GM06990 (cell line): ENCODE data around the gene FRMD4A.
A peak's percentile ranks its signal among the peaks of the same experiment; 100 is the strongest.
"Not testable (repeated sequence)": the region's sequence is repeated elsewhere in the genome, so short reads cannot be mapped to it uniquely, and the experiment has no call there.

ENCODE experiments used
- DNase-seq: peaks from one replicate; pipeline ENCODE4 v3.0.0-alpha.2; 2011; ENCODE audit not compliant: insufficient read length; ENCODE audit errors: extremely low read depth
- H3K27me3 ChIP-seq: replicated peaks from 2 replicates; pipeline ENCODE4 v1.6.0; 2011; ENCODE audit warnings: low read length; ENCODE audit not compliant: control insufficient read depth, insufficient read depth
- H3K36me3 ChIP-seq: 2 replicates; pipeline ENCODE4 v1.5.1; 2011; ENCODE audit warnings: low read length; ENCODE audit not compliant: control insufficient read depth, insufficient read depth
- H3K4me3 ChIP-seq: replicated peaks from 2 replicates; pipeline ENCODE4 v1.5.1; 2011; ENCODE audit warnings: low read depth, mild to moderate bottlenecking, control low read depth, low read length
- TF ChIP-seq, protein P1 (sequence below): IDR thresholded peaks from 2 replicates; pipeline ENCODE4 v1.5.1; 2011; ENCODE audit warnings: low read length, control low read depth, mild to moderate bottlenecking, inconsistent platforms; ENCODE audit not compliant: insufficient read depth, poor library complexity, severe bottlenecking

Gene FRMD4A

DNA sequence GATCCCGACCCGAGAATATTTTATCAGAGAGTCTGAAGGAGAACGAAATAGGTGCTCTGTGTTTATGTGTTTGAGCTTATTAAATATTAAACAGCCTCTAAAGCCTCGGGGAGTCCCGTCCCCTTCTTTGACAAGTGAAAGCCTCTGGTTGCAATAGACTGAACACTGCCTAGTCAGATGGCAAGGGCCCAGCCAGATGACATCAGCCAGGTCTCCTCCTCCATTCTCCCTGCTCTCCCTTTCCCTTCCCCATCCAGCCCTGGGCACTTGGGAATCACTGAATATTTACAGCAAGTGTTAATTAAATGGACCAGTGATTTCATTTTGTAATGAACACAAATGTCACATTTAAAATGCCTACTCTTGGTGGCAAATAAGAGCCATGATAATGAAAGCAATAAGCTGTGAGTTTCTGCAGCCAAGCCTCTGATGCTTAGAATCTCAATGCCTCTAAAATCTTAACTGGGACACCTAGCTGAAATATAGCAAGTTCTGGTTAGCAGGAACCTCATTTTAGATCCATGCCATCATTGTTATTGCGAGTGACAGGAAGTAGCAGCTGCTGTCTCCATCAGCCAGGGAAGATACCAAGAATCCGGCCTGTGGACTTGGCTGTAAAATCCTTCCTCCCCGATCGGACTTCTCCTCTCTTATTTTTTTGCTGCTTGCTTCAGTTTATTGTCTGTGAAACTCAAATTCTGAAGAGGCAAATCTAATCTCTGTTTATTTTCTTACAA, 541.8 kb downstream of the FRMD4A start:
- TF ChIP-seq, protein P1, sequence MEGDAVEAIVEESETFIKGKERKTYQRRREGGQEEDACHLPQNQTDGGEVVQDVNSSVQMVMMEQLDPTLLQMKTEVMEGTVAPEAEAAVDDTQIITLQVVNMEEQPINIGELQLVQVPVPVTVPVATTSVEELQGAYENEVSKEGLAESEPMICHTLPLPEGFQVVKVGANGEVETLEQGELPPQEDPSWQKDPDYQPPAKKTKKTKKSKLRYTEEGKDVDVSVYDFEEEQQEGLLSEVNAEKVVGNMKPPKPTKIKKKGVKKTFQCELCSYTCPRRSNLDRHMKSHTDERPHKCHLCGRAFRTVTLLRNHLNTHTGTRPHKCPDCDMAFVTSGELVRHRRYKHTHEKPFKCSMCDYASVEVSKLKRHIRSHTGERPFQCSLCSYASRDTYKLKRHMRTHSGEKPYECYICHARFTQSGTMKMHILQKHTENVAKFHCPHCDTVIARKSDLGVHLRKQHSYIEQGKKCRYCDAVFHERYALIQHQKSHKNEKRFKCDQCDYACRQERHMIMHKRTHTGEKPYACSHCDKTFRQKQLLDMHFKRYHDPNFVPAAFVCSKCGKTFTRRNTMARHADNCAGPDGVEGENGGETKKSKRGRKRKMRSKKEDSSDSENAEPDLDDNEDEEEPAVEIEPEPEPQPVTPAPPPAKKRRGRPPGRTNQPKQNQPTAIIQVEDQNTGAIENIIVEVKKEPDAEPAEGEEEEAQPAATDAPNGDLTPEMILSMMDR: no peak
- no peak for DNase-seq
- H3K27me3 ChIP-seq: no peaks in the 10 kb centered on the region
- peaks cover 13% of the 10 kb centered on the region for H3K36me3 ChIP-seq
- H3K4me3 ChIP-seq: no peak overlapping the region

DNA sequence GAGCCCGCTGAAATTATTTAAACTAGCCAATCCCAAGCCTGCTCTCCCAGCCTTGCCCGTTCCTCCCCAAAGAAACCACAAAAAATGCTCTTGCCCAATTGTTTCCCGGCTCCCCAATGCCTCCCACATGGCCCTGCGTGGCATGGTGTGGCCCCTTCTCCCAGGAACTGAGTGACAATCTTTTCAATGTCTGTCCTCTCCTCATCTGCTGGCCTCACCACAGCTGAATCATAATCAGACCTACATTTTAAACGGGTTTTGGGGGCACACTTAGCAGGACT, 542.5 kb downstream of the FRMD4A start:
- Histone ChIP-seq H3K27me3 (no peaks in the 10 kb centered on the region), H3K36me3 (peaks cover 13% of the 10 kb centered on the region), H3K4me3 (no peak overlapping the region)
- TF ChIP-seq, protein P1: no peak
- no peak for DNase-seq

DNA sequence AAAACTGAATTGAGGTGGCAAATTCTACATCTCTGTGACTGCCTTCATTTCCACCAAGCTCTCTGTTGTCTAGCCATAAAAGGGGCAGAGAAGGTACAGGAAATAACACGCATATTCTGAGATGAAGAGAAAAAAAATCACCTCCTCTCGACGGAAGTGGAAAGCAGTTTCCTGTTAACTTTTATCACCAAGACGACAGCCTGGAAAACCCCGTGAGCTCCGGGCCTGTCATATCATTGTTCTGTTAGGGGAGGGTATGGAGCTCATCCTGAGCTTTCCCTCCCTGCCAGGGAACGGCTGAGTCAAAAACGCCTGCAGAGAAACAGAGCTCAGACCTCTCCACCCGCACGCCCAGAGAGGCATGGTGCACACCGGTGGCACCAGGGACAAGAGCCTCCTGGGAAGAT, 543.7 kb downstream of the FRMD4A start:
- DNase-seq: peak; percentile 64
- H3K27me3 ChIP-seq: no peaks in the 10 kb centered on the region
- H3K4me3 ChIP-seq: peak overlapping the region; percentile 20; the same call in 1 of the 2 replicates
- H3K36me3 ChIP-seq: peaks cover 11% of the 10 kb centered on the region
- TF ChIP-seq, protein P1: no peak

DNA sequence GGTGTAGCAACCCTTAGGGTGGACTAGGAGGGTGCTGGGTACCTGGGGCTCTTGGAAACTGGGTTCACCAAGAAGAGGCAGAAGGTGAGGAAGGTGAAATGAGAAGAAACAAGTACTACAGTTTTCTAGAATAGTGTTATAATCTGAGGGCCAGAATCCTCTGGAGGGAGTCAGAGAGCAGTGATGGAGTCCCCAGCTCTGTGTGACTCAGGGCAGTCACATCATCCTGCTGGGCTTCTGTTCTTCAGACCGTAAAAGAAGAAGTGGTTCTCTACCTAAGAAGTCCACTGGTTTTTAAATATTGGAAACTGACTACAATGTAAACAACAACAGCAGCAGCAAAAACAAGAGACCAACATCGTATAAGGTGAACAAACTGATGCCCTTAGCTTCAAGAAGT, 546.7 kb downstream of the FRMD4A start:
- TF ChIP-seq, protein P1: peak; percentile 67
- Histone ChIP-seq H3K4me3 (no peak overlapping the region), H3K27me3 (no peaks in the 10 kb centered on the region), H3K36me3 (no peaks in the 10 kb centered on the region)
- no peak for DNase-seq

DNA sequence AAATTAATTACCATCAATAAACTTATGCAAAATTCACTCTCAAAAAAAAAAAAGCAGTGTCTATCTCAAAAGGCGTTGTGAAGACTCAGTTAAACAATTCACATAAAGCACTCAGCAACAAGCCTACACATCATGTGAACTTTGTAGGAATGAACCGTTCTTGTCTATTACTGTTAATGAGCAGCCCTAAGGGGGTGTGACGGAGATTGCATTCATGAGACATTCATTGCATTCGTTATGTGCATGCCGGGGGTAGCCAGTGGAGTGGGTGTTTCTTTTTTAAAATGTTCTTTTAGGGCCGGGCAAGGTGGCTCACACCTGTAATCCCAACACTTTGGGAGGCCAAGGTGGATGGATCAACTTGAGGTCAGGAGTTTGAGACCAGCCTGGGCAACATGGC, 551.0 kb downstream of the FRMD4A start:
- DNase-seq: no peak
- TF ChIP-seq, protein P1: no peak
- Histone ChIP-seq H3K36me3 (no peaks in the 10 kb centered on the region), H3K4me3 (no peak overlapping the region), H3K27me3 (no peaks in the 10 kb centered on the region)

DNA sequence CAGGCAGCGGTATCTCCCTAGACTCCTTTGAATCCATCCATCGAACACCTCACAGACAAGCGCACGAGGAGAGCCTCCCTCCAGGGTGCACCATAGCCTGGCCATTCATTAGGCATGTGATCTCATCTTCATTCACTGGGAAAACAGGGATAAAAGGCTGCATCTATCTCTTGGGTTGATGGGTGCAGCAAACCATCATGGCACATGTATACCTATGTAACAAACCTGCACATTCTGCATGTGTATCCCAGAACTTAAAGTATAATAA, 552.1 kb downstream of the FRMD4A start:
- H3K4me3 ChIP-seq, DNase-seq, H3K36me3 ChIP-seq, H3K27me3 ChIP-seq: not testable (repeated sequence)
